ENCODE data around the gene AGBL4.

GRCh38 chr1:48728584-48728983, 1295.2 kb downstream of the AGBL4 start:
- TF ChIP-seq CTCF (IDR thresholded peaks at IDR 0.05 in 4 of 5, conservative IDR thresholded peaks at IDR 0.05 in 1 of 5) (no peak), POLR2A (IDR thresholded peaks at IDR 0.05) (no peak)
